ENCODE data around the gene RBM38. TPM values are rescaled to one million over a fixed set of nuclear protein-coding genes. Genes with fewer than 3 reads are reported as not detected.

RBM38 gene
- total RNA-seq, 4 donors from 2014 or later, result 9.1 to 21.0 (median 13.3) TPM

DNA sequence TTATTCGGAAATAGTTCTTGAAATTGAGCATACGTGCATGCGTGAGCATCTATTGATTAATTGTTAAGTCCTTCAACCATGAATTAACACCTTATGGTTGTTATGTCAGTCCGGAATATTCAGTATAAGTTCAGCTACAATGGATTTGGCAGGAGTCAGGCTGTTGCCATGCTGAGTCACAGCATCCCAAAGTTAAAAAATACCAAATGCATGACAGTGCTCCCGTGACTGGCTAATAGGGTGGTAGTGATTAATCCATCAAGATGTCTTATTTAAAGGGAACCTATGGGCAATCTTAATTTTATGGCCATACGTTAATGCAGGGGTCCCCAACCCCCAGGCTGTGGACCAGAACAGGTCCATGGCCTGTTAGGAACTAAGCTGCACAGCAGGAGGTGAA lies 29.7 kb upstream of the RBM38 start:
- no peak for TF ChIP-seq POLR2A (IDR thresholded peaks at IDR 0.05)
- TF ChIP-seq, protein P1, sequence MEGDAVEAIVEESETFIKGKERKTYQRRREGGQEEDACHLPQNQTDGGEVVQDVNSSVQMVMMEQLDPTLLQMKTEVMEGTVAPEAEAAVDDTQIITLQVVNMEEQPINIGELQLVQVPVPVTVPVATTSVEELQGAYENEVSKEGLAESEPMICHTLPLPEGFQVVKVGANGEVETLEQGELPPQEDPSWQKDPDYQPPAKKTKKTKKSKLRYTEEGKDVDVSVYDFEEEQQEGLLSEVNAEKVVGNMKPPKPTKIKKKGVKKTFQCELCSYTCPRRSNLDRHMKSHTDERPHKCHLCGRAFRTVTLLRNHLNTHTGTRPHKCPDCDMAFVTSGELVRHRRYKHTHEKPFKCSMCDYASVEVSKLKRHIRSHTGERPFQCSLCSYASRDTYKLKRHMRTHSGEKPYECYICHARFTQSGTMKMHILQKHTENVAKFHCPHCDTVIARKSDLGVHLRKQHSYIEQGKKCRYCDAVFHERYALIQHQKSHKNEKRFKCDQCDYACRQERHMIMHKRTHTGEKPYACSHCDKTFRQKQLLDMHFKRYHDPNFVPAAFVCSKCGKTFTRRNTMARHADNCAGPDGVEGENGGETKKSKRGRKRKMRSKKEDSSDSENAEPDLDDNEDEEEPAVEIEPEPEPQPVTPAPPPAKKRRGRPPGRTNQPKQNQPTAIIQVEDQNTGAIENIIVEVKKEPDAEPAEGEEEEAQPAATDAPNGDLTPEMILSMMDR (IDR thresholded peaks at IDR 0.05), result no peak
- Histone ChIP-seq H3K27me3 (no peaks in the 10 kb centered on the region), H3K9me3 (no peaks in the 10 kb centered on the region), H3K4me3 (no peak overlapping the region), H3K27ac (no peak overlapping the region), H3K4me1 (peaks cover 0 to 8% (median 0%) of the 10 kb centered on the region in 3 donors), H3K36me3 (peaks cover 0 to 18% (median 0%) of the 10 kb centered on the region in 3 donors)
- intact Hi-C loops (cut with DNase I), result no loop called here
- no peak for DNase-seq
- WGBS, 2 donors, result 42 to 55% methylated on average over 6 of the region's 6 CpGs

- intact Hi-C loops (cut with DNase I), result no loop called here
- H3K27me3 ChIP-seq, result no peaks in the 10 kb centered on the region
- H3K27ac ChIP-seq, result no peak overlapping the region
- no peak for DNase-seq
- H3K4me3 ChIP-seq, result no peak overlapping the region
- no peaks in the 10 kb centered on the region for H3K9me3 ChIP-seq
- no peak for TF ChIP-seq POLR2A (IDR thresholded peaks at IDR 0.05)
- TF ChIP-seq, protein P1 (IDR thresholded peaks at IDR 0.05), result no peak
- peaks cover 0 to 8% (median 0%) of the 10 kb centered on the region in 3 donors for H3K4me1 ChIP-seq
- peaks cover 0 to 47% (median 7%) of the 10 kb centered on the region in 3 donors for H3K36me3 ChIP-seq
Observed at GRCh38 chr20:57364451-57364850, 26.7 kb upstream of the RBM38 start.

- H3K4me1 ChIP-seq, result no peaks in the 10 kb centered on the region
- H3K9me3 ChIP-seq, result no peaks in the 10 kb centered on the region
- H3K4me3 ChIP-seq, result no peak overlapping the region
- peaks cover 0 to 81% (median 23%) of the 10 kb centered on the region in 3 donors for H3K36me3 ChIP-seq
- TF ChIP-seq, protein P1 (IDR thresholded peaks at IDR 0.05), result no peak
- no peak for DNase-seq
- H3K27ac ChIP-seq, result no peak overlapping the region
- H3K27me3 ChIP-seq, result no peaks in the 10 kb centered on the region
- WGBS, 2 donors, result 55 to 78% methylated on average over 3 of the region's 3 CpGs
- intact Hi-C loops (cut with DNase I), result no loop called here
Observed at GRCh38 chr20:57369596-57369995, 21.6 kb upstream of the RBM38 start.

DNA sequence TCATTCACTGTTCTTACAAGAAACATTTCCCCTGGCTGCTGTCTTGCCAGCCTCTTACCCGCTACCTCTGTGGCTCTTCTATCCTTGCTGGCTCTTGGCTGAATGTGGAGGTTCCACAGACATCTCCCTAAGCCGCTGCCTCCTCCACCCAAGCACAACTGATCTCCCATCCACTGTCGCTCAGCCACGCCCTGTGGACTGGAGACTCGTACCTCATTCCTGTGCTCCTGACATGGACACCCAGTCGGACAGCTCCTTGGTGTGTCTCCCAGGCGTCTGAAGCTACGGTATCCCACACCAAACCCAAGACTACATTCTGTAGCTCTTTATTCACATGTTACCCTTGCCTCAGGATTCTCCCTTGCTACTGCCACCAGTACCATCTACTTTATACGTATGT lies 20.9 kb upstream of the RBM38 start:
- Histone ChIP-seq H3K36me3 (peaks cover 0 to 87% (median 23%) of the 10 kb centered on the region in 3 donors), H3K27me3 (no peaks in the 10 kb centered on the region), H3K4me1 (no peaks in the 10 kb centered on the region), H3K27ac (no peak overlapping the region), H3K4me3 (no peak overlapping the region), H3K9me3 (no peaks in the 10 kb centered on the region)
- DNase-seq, result no peak
- intact Hi-C loops (cut with DNase I), result no loop called here
- no peak for TF ChIP-seq POLR2A (IDR thresholded peaks at IDR 0.05)
- TF ChIP-seq, protein P1 (IDR thresholded peaks at IDR 0.05), result no peak
- 90 to 92% methylated on average over 9 of the region's 9 CpGs for WGBS, 2 donors

- Histone ChIP-seq H3K36me3 (peaks cover 0 to 86% (median 23%) of the 10 kb centered on the region in 3 donors), H3K4me1 (no peaks in the 10 kb centered on the region), H3K9me3 (no peaks in the 10 kb centered on the region), H3K4me3 (no peak overlapping the region), H3K27ac (no peak overlapping the region), H3K27me3 (no peaks in the 10 kb centered on the region)
- WGBS, 2 donors, result 81 to 86% methylated on average over 4 of the region's 4 CpGs
- no peak for DNase-seq
- intact Hi-C loops (cut with DNase I), result no loop called here
- no peak for TF ChIP-seq POLR2A (IDR thresholded peaks at IDR 0.05)
- TF ChIP-seq, protein P1 (IDR thresholded peaks at IDR 0.05), result no peak
Observed at GRCh38 chr20:57371363-57371762, 19.8 kb upstream of the RBM38 start.

Data from esophagus squamous epithelium (tissue), 5 donors.